Fibroblast of upper back skin (primary cell): ENCODE results near the gene ZDHHC23.

Experiments used
- DNase-seq: peaks from one replicate; pipeline ENCODE4 v3.0.0-alpha.2; 2013

The ZDHHC23 gene

GRCh38 chr3:113947372-113948014 is at the start of gene ZDHHC23:
TSS of gene ZDHHC23 (plus strand) at chr3:113948013. CDS start at chr3:113948803, 790 bp downstream.
- DNase-seq = peak; percentile 30

- DNase-seq = peak; percentile 58
Measured at GRCh38 chr3:113898892-113899291, 48.9 kb upstream of the ZDHHC23 start.

GRCh38 chr3:113906568-113907140 is 41.2 kb upstream of the ZDHHC23 start:
- DNase-seq = no peak

- no peak for DNase-seq
Measured at GRCh38 chr3:113908133-113908532, 39.7 kb upstream of the ZDHHC23 start.

- peak; percentile 26 for DNase-seq
Measured at GRCh38 chr3:113910966-113911365, 36.8 kb upstream of the ZDHHC23 start.

- DNase-seq = peak; percentile 69
Measured at GRCh38 chr3:113912552-113913236, 35.1 kb upstream of the ZDHHC23 start.

GRCh38 chr3:113914646-113915045 is 33.2 kb upstream of the ZDHHC23 start:
- peak; percentile 95 for DNase-seq

- no peak for DNase-seq
Measured at GRCh38 chr3:113927556-113927955, 20.3 kb upstream of the ZDHHC23 start.

GRCh38 chr3:113946831-113947230 is 982 bp upstream of the ZDHHC23 start:
- DNase-seq = no peak

GRCh38 chr3:113948015-113948917 is 453 bp downstream of the ZDHHC23 start:
- DNase-seq = no peak

- peak; percentile 36 for DNase-seq
Measured at GRCh38 chr3:113952921-113953320, 5.1 kb downstream of the ZDHHC23 start.

- peak; percentile 14 for DNase-seq
Measured at GRCh38 chr3:113953677-113954076, 5.9 kb downstream of the ZDHHC23 start.

- no peak for DNase-seq
Measured at GRCh38 chr3:113954091-113954685, 6.4 kb downstream of the ZDHHC23 start.

- DNase-seq = no peak
Measured at GRCh38 chr3:113963879-113964278, 16.1 kb downstream of the ZDHHC23 start.

- no peak for DNase-seq
Measured at GRCh38 chr3:113966172-113966571, 18.4 kb downstream of the ZDHHC23 start.

- peak; percentile 5 for DNase-seq
Measured at GRCh38 chr3:113968986-113969385, 21.2 kb downstream of the ZDHHC23 start.

GRCh38 chr3:113977822-113978221 is 30.0 kb downstream of the ZDHHC23 start:
- no peak for DNase-seq

GRCh38 chr3:113979916-113980315 is 32.1 kb downstream of the ZDHHC23 start:
- DNase-seq = no peak

GRCh38 chr3:113981803-113982202 is 34.0 kb downstream of the ZDHHC23 start:
- DNase-seq = no peak

- DNase-seq = no peak
Measured at GRCh38 chr3:113983544-113983943, 35.7 kb downstream of the ZDHHC23 start.

- no peak for DNase-seq
Measured at GRCh38 chr3:113985541-113985940, 37.7 kb downstream of the ZDHHC23 start.

- no peak for DNase-seq
Measured at GRCh38 chr3:114005481-114005880, 57.7 kb downstream of the ZDHHC23 start.
